Measurements from ENCODE around the gene TMEM202. TPM values are rescaled to one million over a fixed set of nuclear protein-coding genes. Genes with fewer than 3 reads are reported as not detected.

TMEM202 gene
- total and polyA plus RNA-seq, 4 donors, result not detected

GRCh38 chr15:72380743-72381142 lies 17.4 kb upstream of the TMEM202 start:
- Histone ChIP-seq H3K27me3 (ENCODE audit: control insufficient read depth in 4 of 4, insufficient read depth in 4 of 4, low read length in 3 of 4) (no peaks in the 10 kb centered on the region), H3K9me3 (ENCODE audit: control insufficient read depth in 4 of 4, low read length in 3 of 4) (no peaks in the 10 kb centered on the region), H3K27ac (ENCODE audit: low read depth in 1 of 2, low read length in 2 of 2) (no peak overlapping the region), H3K36me3 (ENCODE audit: control insufficient read depth in 4 of 4, insufficient read depth in 3 of 4, low read depth in 1 of 4, low read length in 3 of 4) (no peaks in the 10 kb centered on the region), H3K9ac (ENCODE audit: low read depth in 1 of 2, low read length in 2 of 2) (no peak overlapping the region), H3K4me3 (ENCODE audit: low read depth in 1 of 3, low read length in 3 of 3) (no peak overlapping the region), H3K4me1 (ENCODE audit: control insufficient read depth in 4 of 4, insufficient read depth in 4 of 4, low read length in 3 of 4) (peaks cover 0 to 8% (median 7%) of the 10 kb centered on the region in 4 donors)
- WGBS, result 79% methylated on average over 4 of the region's 4 CpGs
- no peak for TF ChIP-seq RAD21 (IDR thresholded peaks at IDR 0.05)
- TF ChIP-seq MAX (IDR thresholded peaks at IDR 0.05), result no peak
- TF ChIP-seq EGR1 (IDR thresholded peaks at IDR 0.05; ENCODE audit: low read depth in 2 of 2), result no peak
- TF ChIP-seq CTCF (IDR thresholded peaks at IDR 0.05; ENCODE audit: low read depth, low read length, missing input control), result no peak
- TF ChIP-seq REST (IDR thresholded peaks at IDR 0.05), result no peak
- TF ChIP-seq GABPA (IDR thresholded peaks at IDR 0.05 in 1 of 2, conservative IDR thresholded peaks at IDR 0.05 in 1 of 2), result no peak
- TF ChIP-seq SP1 (IDR thresholded peaks at IDR 0.05), result no peak
- TF ChIP-seq JUND (IDR thresholded peaks at IDR 0.05), result no peak
- TF ChIP-seq FOXA2 (IDR thresholded peaks at IDR 0.05), result no peak
- TF ChIP-seq HNF4G (IDR thresholded peaks at IDR 0.05), result no peak
- TF ChIP-seq ATF3 (IDR thresholded peaks at IDR 0.05), result no peak
- no peak for DNase-seq (ENCODE audit: low spot score)

- no peak overlapping the region for H3K27ac ChIP-seq (ENCODE audit: low read depth in 1 of 2, low read length in 2 of 2)
- no peaks in the 10 kb centered on the region for H3K36me3 ChIP-seq (ENCODE audit: control insufficient read depth in 4 of 4, insufficient read depth in 3 of 4, low read depth in 1 of 4, low read length in 3 of 4)
- no peak overlapping the region for H3K4me3 ChIP-seq (ENCODE audit: low read depth in 1 of 3, low read length in 3 of 3)
- H3K9me3 ChIP-seq (ENCODE audit: control insufficient read depth in 4 of 4, low read length in 3 of 4), result no peaks in the 10 kb centered on the region
- 66% methylated on average over 2 of the region's 2 CpGs for WGBS
- no peaks in the 10 kb centered on the region for H3K27me3 ChIP-seq (ENCODE audit: control insufficient read depth in 4 of 4, insufficient read depth in 4 of 4, low read length in 3 of 4)
- no peak overlapping the region for H3K9ac ChIP-seq (ENCODE audit: low read depth in 1 of 2, low read length in 2 of 2)
- H3K4me1 ChIP-seq (ENCODE audit: control insufficient read depth in 4 of 4, insufficient read depth in 4 of 4, low read length in 3 of 4), result no peaks in the 10 kb centered on the region
- no peak for DNase-seq (ENCODE audit: low spot score)
- TF ChIP-seq FOXA1 (IDR thresholded peaks at IDR 0.05), result no peak
- peak; percentile 33 for TF ChIP-seq CTCF (IDR thresholded peaks at IDR 0.05; ENCODE audit: low read depth, low read length, missing input control)
- no peak for TF ChIP-seq HNF4G (IDR thresholded peaks at IDR 0.05)
- no peak for TF ChIP-seq MAX (IDR thresholded peaks at IDR 0.05)
- TF ChIP-seq EGR1 (IDR thresholded peaks at IDR 0.05; ENCODE audit: low read depth in 2 of 2), result no peak
- no peak for TF ChIP-seq YY1 (IDR thresholded peaks at IDR 0.05)
- no peak for TF ChIP-seq TAF1 (conservative IDR thresholded peaks at IDR 0.05)
- peak; percentile 45 to 71 for TF ChIP-seq RAD21 (IDR thresholded peaks at IDR 0.05)
- no peak for TF ChIP-seq JUND (IDR thresholded peaks at IDR 0.05)
- TF ChIP-seq RXRA (IDR thresholded peaks at IDR 0.05), result no peak
- no peak for TF ChIP-seq REST (IDR thresholded peaks at IDR 0.05)
- no peak for TF ChIP-seq HNF4A (conservative IDR thresholded peaks at IDR 0.05)
These were observed 16.0 kb upstream of the TMEM202 start for GRCh38 chr15:72382146-72382545.
